ENCODE results near the gene SLC6A5.
"Not testable (repeated sequence)": the region's sequence is repeated elsewhere in the genome, so short reads cannot be mapped to it uniquely, and the experiment has no call there.

Gene SLC6A5

DNA sequence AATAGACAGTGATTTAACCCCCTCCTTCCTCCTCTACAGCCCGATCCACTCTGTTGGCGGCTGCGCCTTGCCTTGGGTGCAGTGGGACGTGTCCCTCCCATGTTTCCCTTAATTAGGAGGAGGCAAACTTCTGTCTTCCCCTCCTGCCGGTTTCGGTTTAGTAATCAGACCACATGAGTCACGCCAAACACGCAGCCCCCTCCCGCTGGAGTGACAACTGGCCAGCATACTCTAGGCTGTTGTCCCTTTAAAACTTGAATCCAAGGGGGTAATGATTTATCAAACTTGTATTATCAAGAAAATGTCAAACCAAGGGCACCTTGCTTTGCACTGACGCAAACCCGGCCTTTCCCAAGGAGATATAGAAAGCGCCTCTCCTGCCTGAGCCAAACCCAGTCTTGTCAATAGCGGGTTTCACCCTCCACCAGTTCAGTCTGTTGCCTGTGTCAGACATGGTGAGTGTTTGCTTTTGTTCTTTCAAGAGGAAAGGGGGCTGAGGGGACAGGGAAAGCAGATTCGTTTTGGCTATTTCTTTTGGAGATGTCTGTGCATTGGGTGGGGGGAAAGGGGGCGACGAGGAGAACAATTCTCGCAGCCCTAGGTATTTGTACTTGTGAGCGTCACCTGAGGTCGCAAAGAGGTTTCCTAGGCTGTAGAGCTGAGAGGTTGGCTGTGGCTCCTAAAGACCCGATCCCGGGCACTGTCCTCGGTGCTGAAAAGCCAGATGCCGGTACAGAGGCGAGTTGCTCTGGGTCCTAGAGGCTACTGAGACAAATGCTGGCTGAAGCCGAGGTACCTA lies at the start of gene SLC6A5:
SLC6A5 (plus strand) TSS at position 388 of the 799 bp plus-strand sequence; CDS start at position 453, 65 bp downstream.
- no peak for FAIRE-seq

- FAIRE-seq: no peak
Observed at GRCh38 chr11:20551096-20551495, 48.3 kb upstream of the SLC6A5 start.

- FAIRE-seq: no peak
Observed at GRCh38 chr11:20555783-20556182, 43.6 kb upstream of the SLC6A5 start.

- not testable (repeated sequence) for FAIRE-seq
Observed at GRCh38 chr11:20556396-20556795, 43.0 kb upstream of the SLC6A5 start.

- FAIRE-seq: no peak
Observed at GRCh38 chr11:20558741-20559140, 40.7 kb upstream of the SLC6A5 start.

DNA sequence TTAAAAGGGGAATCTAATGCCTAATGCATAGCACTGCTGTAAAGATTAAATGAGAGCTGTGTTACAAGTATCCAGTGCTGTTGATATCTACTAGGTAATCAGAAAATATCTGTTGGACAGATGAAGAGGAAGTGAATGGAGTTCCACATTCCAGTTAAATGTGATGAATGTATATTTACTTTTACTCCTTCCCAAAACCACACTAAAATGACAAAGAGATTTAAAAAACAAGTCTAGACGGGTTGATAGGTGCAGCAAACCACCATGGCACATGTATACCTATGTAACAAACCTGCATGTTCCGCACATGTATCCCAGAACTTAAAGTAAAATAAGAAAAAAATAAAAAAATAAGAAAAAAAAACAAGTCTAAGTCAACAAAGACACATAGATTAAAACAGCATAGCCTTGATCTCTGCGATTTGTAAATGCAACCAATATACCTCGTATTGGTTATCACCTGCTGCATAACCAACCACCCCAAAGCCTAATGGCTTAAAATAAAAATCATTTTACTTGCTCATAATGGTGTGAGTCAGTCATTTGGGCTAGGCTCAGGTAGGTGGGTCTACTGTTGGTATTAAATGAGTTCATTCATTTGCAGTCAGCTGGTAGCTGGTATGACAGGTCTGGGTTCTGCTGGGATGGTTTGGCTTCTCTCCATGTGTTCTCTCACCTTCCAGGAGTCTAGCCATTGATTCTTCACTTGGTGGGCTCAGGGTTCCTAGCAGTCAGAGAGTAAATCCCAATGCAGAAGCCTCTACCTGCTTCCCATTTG lies 39.7 kb upstream of the SLC6A5 start:
- no peak for FAIRE-seq

GRCh38 chr11:20561915-20562314 lies 37.5 kb upstream of the SLC6A5 start:
- FAIRE-seq: no peak

DNA sequence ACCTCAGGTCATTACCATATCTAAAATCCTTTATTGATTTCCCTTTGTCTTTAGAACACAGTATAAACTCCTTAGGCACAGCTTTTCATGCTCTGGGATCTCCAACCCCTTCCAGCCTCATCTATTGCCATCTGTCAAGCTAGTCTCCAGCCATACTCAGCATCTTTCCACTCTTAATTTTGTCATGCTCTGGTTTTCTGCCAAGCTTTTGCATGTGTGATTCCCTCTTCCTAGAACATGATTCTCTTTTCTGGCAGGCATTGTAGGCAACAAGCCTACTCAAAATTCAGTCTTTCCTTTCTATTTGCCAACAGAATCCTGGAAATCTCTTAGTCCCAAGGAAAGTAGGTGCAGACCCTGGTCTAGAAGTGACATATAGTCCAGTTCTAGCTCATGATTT lies 35.5 kb upstream of the SLC6A5 start:
- no peak for FAIRE-seq

DNA sequence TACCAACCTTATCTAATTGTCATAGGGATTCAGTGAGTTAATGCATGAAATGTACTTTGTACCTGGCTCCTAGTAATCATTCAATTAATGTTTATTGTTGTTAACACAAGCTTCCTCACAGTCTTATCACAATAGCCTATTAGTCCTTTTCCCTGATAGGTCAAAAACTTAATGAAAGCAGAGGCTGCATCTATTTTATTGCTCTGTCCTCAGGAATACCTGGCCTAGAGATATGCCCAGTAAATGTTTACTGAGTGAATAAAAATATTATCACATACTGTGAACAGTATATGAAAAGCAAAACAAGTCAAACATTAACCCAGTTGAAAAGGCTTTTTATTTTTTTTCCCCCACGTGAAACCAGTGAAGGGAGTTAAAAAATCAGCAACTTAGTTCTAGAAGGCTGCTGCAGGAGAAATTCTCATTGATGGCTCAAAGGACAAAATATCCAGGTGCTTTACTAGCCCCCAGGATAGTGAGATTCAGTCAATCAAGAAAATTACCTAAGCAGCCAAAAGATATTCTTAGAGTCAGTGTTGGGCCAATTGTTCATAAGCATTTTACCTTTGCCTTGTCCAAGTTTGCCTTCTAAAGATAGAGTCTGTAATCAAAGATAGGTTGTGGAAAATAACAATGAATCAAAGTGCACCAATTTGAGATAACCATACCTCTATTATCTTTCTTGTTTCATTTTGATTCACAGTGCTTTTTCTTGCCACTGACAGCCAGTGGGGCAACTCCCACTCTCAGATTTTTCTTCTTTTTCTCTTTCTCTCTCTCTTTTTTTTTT lies 34.4 kb upstream of the SLC6A5 start:
- no peak for FAIRE-seq

DNA sequence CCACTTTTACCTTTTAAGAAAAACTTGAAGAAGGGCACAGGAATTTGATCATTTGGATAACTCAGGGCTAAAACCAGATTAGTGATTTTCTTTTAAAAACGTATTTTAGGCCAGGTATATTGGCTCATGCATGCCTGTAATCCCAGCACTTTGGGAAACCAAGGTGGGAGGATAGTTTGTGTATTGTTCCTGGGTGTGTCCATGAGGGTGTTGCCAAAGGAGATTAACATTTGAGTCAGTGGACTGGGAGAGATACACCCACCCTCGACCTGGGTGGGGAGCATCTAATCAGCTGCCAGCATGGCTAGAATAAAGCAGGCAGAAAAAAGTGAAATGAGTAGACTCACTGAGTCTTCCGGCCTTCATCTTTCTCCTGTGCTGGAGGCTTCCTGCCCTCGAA lies 33.3 kb upstream of the SLC6A5 start:
- FAIRE-seq: not testable (repeated sequence)

GRCh38 chr11:20566591-20567434 lies 32.6 kb upstream of the SLC6A5 start:
- no peak for FAIRE-seq

GRCh38 chr11:20579725-20580124 lies 19.7 kb upstream of the SLC6A5 start:
- not testable (repeated sequence) for FAIRE-seq

GRCh38 chr11:20583201-20583600 lies 16.2 kb upstream of the SLC6A5 start:
- no peak for FAIRE-seq

- FAIRE-seq: no peak
Observed at GRCh38 chr11:20584093-20584774, 15.2 kb upstream of the SLC6A5 start.

DNA sequence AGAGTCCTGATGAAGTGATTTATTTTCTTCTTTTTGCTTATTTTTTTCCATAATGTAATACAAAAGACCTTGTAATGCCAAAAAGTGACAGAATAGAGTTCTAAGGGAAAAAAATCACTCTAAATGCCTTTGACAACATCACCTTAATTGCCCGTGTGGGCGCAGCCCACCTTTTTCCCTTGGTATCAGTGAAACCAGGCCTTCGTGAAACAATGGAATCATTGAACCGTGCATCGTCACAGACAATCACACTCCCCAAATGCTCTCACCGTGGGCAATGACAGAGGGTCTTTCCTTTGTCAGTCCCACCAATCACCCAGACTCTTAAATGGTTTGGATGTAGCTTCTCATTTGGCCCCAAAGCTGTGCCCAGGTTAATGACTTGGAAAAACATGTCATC lies 9.6 kb upstream of the SLC6A5 start:
- FAIRE-seq: no peak

GRCh38 chr11:20590381-20590780 lies 9.0 kb upstream of the SLC6A5 start:
- no peak for FAIRE-seq

DNA sequence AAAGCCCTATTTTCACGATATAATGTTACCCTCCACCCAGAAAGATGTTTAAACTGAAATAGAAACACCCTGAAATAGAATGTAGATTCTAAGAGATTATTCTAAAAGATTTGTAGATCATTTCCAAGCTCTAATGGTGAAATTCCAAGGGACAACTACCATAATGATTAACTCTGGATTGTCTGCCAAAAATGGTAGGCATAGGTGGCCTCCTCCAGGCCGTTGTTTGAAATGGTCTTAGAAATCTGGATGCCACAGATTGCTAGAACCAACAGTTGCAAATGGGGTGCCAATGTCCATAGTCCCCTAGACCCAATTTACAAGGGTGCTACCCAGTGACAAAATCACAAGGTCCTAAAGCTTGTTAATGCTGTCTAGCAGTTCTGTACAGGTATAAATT lies 6.7 kb upstream of the SLC6A5 start:
- no peak for FAIRE-seq

DNA sequence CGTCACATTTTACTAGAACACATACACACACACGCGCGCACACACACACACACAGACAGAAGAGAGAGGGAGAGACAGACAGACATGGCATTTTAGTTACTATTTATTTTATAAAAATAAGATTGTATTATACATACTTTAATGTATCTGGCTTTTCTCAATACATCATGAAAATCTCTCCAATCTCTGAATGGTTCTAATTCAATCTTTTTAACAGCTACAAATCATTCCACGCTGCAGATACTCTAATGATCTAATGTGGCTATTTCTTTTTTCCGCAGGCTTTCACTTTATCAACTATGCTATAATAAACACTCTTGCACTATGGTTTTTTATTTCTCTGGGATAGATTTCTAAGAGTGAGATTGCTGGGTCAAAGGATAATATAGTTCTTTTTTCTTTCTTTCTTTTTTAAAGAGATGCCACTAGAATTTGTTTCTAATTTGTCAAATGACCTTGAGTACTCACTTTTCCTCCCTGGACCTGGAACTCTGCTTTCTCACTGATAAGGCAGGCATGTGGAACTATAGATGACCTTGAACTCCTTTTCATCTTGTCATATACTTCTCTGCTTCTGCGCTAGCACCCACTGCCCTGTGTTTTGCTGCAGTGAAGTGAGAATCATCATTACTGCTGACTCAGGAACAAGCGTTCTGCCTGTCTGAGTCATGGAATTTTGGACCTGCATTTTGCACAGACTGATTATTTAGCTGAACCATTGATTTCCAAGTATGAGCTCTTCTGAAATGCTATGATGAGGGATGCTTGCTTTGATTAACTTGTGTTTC lies 4.9 kb upstream of the SLC6A5 start:
- no peak for FAIRE-seq

DNA sequence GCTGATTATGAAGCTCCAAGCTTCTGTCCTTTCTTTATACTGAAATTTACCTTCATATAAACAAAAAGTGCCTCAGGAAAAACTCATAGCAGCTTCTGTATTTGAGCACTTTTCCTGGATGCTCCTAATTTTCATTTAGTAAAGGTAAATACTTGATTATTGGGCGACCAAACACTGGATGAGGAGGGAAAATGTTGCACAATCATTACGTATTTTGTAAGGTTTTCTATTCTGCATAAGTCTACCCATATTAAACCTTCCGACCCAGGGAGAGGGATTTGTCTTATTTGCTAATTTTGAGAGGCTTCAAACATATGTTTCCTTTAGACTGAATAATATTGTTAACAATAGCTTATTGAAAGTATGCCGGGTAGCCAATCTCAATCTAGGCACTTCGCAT lies 4.3 kb upstream of the SLC6A5 start:
- no peak for FAIRE-seq

- no peak for FAIRE-seq
Observed at GRCh38 chr11:20596205-20597153, 2.9 kb upstream of the SLC6A5 start.

Data from endometrium (tissue), 2 donors.